ENCODE measurements around the gene NUDT14.

The NUDT14 gene

DNA sequence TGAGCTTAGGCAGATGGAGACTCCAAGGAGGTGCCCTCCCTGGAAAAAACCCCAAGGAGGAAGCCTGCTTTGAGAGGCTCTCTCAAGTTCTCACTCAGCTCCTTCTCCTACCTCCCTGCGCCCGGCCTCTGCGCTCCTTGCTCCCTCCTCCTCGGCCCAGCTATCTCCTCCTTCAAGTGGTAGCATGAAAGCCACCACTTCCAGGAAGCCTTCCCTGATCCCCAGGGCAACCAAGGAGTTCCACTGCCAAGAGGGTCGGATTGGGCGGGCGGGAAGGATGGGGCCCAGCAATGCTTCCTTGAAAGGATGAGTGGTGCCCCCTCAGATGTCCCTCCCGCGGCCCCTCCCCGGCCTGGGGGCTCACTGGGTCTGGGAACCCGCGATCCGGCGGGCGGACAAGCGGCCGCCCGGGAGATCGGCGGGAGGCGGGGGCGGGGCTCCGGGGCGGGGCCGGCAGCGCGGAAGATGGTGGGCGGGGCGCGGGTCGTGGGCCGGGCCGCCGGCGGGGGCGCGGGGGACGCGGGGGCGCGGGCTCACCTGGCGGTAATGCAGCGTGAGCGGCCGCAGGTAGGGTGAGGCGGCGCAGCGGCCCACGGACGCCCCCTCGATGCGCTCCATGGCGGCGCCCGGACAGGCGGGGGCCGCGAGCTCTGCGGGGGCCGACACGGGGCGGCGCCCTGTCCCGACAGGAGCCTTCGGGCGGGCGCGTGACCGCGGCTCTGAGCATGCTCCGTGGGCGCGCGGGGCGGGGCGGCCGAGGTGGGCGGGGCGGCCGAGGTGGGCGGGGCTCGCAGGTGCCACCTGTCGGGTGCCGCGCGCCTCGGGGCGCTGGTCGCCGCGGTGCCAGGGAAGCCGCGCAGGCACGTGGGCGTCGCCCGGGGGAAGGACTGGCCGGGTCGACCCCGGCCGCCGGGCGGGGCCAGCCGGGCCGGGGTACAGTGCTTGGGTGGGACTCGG is at the start of gene NUDT14:
Gene NUDT14, minus strand, starts transcription at position 721 of the 957 bp plus-strand sequence. Its CDS starts 103 bp downstream, at position 618.
- DNase-seq: peak; percentile 29 to 73

DNA sequence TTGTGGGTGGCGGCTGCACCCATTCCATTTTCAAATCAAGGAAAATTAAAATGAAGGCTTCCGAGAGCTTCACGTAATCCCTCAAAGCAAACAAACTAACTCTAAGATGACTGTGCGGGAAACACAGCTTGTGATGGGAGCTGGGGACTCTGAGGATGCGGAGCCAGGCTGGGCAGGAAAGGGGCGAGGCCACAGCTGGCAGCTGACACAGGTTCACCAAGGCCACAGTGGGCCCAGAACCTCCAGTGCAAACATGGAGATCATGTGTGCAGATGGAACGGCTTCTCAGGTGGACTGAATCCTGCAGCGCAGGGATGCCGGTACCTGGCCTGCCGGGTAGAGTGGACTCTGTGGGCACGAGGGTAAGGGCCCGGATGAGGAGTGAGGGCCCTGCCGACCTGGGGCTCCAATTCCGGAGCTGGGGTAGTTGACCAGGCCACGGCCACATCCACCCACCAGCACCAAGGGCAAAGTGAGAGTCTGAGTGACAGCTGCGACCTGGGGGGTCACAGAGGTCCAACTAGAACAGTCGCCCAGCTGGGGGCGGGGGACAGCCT is 48.1 kb upstream of the NUDT14 start:
- DNase-seq: no peak

DNA sequence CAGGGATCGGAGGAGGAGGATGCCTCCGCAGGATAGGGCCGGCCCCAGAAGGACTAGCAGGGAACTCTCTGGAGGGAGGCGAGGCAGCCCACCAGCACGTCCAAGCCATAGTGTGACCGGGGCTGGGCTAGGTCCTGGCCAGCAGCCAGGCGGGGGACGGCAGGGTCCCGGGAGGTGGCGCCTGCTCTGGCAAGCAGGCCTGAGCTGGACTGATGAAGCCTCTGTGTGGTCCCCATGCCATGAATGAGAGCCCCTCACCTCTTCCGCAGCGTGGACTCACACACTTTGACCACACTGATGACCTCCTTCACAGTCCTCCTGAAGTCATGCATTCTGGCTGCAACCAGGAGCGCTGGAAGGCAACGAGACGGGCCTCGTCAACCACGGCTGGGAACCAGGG is 47.5 kb upstream of the NUDT14 start:
- no peak for DNase-seq

DNA sequence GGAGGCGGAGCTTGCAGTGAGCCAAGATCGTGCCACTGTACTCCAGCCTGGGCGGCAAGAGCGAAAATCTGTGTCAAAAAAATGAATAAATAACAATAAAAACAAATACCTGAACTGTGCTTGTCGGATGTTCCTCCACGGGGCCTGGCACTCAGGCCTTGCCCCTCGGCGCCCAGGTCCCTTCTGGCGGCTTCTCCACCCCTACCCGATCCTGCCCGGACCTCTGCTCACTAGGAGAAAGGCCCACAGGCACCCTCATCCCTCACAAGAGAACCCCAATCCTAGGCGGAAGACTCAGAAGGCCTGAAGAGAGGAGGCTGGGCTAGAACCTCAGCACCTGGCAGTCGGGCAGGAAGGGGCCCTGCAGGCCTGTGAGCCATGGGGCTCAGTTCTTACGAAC is 46.2 kb upstream of the NUDT14 start:
- no peak for DNase-seq

DNA sequence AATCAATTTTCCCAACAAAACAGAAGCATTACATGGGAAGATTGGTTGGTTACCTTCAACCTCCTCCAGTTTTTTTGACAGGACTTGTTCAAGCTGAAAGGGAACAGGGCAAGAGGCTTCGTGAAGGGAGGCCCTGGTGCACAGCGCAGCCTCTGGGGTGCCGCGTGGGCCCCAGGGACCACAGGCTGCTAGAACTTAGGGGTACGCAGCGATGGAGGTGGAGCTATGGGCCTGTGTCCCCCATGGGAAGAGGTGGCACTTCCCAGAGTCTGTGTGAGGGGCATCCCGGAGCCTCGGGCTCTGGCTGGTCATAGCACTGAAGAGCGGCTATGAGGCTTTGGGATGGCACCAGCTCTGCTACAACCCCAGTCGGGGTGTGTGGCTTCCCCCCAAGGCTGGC is 45.1 kb upstream of the NUDT14 start:
- no peak for DNase-seq

DNA sequence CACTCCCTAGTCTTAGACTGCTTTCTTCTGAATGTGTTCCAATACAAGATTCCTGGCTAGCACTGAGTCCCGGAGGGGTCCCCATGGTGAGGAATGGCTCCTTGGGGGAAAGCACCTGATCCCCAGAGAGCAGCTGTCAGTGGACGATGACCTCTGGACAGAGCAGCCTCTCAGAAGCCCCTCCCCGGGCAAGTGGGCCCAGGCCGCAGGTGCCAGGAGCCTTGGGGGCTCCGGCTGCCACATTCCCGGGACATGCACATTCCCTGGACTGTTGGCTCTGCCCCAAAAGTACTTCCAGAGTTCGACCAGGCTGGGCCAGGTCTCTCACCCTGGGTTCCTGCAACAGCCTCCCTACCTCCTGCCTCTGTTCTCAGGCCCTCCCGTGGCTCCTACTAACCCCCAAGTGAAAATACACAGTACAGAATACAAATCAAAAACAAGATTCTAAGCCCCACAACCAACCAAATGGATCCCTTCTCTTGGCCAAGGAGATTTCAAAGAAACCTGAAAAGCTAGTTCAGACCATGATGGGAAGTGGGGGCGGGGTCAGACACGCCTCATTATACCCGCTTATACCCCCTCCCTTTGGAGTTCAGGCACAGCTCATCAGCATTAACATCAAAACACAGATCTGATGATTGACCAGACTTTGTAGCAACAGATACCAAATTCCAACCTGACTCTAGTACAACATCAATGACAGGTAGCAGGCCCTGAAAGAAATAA is 43.9 kb upstream of the NUDT14 start:
- DNase-seq: no peak

DNA sequence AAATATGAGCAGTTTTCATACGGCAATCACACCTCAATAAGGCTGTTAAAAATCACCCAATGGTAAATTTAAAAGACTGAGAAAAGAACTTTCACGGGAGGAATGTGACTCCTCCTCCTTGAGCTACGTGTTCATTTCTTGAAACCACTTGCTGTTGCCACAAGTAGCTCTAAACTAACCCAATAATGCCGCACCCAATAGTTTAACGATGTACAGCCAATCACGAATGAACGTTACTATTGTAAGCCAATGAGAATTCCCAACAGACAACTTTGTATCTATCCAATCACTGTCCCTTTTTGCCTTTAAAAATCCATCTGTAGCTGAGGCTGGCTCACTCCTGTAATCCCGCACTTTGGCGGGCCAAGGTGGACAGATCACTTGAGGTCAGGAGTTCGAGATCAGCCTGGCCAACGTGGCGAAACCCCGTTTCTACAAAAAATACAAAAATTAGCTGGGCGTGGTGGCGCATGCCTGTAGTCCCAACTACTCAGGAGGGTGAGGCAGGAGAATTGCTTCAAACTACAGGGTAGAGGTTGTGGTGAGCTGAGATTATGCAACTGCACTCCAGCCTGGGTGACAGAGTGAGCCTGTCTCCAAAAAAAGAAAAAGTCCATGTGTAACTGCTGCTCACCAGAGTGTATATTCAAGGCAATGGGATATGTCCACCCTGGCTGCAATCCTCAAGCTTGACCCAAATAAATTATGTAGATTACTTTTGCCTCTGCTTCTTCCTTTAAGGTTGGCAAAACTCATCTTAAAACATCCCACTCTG is 42.8 kb upstream of the NUDT14 start:
- DNase-seq: no peak

DNA sequence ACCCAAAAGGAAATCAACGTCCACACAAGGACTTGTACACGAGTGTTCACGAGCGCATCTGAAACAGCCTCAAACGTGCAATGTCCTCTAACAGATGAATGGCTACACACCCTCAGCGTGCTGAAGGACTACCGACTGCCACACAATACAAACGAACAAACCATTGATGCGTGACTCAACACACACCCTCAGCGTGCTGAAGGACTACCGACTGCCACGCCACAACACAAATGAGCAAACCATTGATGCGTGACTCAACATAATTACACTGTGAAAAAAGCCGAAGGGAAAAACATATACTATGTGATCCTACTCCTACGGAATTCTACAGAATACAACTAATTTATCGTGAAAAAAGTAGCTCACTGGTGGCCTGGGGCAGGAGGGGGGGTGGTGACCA is 42.1 kb upstream of the NUDT14 start:
- no peak for DNase-seq

DNA sequence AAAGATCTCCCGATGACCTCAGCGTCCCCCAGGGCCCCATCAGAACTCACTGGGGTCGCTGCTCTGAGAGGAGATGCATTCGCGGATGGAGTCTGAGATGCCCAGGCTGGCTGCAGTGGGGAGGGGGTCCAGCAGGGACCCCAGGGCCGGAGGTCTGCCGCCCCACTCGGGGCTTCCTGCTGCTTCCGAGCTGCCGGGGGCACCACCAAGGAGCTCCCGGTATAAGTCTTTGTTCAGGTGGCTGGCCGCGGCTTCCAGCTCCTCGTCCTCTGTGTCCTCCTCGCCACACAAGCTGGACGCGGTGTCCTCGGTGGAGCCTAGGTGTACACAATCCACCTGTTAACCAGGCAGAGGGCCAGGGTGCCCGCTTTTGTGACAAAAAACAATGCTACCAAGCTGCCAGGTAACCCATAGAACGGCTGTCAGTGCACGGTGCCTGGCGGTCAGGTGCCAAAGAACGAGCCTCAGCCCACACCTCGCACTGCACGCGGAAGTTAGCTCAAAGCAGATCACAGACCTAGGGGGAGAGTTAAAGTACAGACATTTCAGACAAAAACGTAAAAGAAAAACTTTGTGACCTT is 40.6 kb upstream of the NUDT14 start:
- no peak for DNase-seq

DNA sequence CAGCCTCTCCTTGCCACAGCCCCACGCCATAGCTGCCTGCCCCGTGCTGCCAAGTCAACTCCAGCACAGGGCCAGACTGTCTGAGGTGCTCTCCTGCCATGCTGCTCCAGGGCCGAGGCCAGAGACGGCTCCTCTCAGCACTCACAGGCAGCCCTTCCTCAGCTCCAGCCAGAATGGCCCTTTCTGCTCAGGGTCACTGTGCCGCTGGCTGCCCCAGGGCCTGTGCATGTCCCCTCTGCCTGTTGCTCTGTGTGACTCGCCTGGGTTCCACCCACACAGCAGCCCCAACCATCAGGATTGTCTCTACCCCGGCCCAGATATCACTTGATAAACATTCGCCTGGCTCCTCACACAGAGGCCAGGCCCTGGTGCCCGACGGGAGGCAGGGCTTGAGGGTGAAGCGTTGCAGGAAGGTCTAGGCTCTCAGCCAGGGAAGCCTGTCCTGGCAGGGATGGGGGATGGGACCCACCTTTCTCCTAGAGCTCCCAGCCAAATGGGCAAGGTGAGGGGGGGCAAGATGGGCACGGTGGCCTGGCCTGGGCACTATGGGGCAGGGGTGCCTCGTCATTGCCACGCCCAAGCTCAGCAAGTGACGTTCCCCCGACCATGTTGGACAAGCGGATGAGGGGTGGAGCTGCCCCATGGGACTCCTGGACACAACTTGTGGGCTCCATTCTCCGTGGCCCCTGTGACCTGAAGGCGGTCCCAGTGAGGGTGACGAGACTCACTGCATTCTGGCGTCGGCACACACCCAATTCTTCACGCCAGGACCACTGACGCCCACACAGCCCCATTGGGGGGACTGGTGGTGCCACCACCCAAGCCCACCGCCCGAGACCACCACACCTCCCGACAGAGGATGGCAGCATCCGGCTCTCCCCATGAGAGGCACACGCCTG is 39.8 kb upstream of the NUDT14 start:
- no peak for DNase-seq

DNA sequence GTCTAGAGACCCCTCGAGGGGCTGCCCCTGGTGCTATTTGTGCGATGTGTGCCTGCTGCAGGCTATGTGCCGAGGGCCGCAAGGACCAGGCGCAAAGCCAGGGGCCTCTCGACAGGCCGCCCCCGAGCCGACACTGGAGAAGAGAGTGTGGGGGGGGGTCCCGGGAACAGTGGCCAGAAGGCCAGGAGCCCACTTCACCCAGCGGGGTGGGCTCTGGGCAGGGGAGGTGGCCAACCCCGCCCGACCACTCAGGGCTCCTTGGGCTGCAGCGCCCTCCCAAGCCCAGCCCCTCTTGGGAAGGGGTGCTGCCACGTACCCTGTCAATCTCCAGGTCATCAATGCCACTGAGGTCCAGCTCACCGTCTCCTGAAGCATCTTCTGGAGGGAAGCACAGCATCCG is 38.6 kb upstream of the NUDT14 start:
- DNase-seq: no peak

DNA sequence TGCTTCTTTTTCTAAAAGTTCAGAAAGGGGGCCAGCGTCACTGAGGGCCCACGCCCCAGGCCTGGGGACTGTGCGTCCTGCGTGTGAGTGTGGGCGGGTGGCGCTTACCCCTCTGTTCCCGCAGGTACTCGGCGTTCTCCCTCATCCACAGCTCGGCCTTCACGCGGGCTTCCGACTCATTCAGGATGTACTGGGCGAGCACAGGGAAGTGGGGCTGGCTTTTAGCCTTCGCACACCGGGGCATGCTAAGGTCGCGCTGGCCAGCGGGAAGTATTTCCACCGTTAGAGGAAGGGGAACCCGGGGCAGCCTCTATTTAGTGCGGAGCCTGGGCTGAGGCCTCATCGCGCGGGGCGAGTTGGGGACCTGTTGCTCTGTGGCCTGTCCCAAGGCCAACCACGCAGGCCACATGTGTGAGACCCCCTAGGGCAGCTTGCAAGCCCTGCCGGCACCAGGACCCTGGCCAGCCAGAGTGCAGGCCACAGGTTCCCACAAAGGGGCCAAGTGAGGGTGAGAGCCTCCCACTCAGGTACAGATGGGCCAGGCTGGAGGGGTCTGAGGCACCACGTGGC is 38.0 kb upstream of the NUDT14 start:
- DNase-seq: no peak

DNA sequence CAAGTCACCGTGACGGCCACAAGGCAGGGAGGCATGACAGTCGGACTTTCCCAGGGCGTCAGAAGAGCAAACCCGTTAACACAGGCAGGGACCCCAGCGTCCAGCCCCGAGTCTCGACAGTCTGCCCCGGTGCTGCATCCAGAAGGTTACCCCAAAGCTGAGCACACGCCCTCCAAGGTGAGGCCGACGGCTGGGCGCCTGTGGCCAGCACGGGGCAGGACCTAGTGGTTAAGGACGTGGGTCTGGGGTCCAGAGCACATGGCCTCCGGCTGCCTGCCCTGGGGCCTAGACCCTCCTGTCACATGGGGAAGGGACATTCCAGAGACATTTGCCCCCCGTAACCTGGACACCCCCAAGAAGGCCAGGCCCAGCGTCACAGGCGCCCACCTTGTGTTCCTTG is 37.5 kb upstream of the NUDT14 start:
- DNase-seq: no peak

DNA sequence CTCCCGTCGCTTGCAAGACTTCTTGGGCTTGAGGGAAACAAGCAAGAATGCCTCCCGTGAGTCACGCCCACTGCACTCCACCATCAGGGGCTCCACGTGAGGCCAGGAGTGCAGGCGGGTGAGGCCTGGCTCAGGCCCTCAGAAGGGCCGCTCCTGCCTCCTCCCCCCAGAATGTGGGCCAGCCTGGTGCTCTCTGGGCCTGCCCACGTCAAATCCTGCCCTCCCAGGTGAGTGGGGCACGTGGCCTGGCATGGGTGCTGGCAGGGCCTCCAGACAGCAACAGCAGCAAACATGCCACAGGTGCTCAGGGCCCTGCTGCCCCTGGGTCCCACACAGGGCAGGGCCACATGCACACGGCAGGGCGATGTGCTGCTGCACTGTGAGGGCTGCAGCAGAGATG is 36.7 kb upstream of the NUDT14 start:
- no peak for DNase-seq

DNA sequence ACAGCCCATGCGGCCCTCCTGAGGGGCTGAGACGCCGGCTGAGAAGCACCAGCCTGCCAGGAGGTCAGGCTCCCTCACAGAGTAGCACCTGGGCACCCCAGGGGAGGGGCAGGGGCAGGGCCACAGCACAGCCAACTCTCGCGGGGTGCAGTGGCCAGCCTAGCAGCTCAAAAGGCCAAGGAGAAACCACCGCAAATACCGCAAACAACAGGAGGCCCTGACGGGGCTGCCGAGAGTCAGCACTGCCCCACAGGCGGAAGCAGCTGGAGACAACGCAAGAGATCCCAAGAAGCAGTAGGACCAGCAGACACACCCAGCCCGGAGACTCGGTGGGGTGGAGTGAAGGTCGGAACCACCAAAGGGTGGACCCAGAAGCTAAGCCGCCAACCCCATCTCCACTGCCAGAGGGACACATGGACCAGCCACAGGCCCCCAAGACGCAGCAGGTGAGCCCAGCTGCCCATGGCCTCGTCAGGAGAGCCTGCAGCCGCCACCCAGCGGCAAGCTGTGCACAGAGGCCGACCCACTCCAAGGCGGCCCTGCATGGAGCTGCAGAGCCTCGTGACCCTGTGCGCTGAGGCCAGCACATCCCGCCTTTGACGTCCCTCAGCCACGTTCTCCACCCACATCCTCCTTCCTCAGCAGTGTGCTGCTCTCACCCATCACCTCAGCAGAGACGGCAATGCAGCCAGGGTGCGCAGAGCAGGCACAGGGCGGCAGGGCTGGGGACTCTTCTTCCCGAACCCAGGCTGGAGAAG is 35.6 kb upstream of the NUDT14 start:
- no peak for DNase-seq

DNA sequence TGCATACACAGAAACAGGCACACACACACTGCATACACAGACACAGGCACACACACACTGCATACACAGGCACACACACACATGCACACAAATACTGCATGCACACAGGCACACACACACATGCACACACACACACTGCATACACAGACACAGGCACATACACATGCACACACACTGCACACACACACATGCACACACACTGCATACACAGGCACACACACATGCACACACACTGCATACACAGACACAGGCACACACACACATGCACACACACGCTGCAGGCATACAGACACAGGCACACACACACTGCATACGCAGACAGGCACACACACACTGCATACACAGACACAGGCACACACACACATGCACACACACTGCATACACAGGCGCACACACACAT is 34.5 kb upstream of the NUDT14 start:
- no peak for DNase-seq

DNA sequence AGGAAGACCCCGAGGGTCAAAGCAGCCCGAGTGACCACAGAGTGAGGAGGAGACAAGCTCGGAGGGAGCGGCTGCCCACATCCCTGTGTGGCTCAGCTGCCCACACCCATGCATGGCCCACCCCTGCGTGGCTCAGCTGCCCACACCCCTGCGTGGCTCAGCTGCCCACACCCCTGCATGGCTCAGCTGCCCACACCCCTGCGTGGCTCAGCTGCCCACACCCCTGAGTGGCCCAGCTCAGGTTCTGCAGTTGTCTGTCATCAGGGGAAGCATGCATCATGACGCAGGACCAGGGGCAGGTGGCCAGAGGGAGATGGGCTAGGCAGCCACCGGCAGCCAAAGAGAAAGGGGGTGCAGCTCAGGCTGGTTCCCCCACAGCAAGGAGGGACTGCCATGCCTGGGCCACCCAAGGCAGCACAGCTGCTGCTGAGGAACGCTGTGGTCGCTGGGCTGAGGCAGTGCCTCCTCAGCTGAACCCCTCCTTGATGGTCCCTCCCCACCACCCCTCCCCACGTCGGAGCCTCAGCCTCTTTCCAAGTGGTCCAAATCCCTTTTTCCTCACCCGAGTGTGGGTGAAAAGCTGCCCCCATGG is 33.3 kb upstream of the NUDT14 start:
- no peak for DNase-seq

DNA sequence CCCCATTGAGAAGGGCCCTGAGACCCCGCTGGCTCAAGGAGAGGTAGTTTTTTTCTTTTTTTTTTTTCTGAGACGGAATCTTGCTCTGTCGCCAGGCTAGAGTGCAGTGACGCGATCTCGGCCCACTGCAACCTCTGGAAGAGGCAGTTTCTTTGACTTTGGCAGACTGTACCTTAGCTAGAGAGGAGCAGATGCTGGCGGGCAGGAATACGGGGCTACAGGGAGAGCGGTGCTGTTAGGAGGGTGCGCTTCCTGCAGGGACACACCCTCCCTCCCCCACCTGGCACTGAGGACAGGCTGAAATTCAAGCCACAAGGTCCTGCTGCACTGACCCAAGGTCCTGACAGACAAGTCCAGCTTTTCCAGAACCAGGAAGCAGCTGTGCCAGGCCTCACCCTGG is 32.2 kb upstream of the NUDT14 start:
- DNase-seq: no peak

DNA sequence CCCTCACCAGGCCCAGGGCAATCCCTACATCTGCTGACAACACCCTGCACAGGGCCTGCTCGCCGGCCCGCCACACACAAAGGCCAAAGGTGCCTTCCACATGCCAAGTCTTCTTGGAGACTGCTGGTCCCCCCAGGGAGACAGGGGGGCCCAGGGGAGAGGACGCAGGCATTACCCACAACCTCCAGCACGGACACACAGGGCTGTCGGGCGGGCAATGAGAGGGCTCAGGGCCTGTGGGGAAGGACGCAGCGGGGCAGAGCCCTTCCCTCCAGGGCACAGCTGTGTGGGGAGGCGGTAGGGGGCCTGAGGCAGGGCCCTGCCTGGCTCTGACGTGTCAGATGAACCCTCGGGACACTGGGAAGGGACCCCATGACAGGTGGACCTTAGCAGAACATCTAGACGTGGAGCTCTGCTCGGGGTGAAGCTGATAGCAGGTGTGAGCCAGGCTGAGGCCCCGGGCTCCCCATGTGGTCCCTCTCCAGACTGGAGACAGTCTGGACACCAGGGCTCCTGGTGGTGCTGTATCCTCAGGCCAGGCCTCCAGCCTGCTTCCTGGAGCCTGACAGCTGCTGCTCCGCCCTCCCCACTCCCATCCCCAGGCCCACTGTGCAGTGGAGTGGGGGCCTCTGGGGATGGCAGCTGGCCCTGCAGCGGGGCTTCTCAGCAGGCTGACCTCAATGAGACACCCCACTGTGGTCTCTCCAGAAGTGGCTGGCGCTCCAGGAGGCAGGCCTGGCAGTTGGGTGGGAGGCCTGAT is 31.6 kb upstream of the NUDT14 start:
- no peak for DNase-seq
